ENCODE measurements around the gene BRIP1. TPM values are rescaled to one million over a fixed set of nuclear protein-coding genes. Genes with fewer than 3 reads are reported as not detected.

The BRIP1 gene
- total and polyA plus RNA-seq, 8 donors = 0.31 to 10.8 (median 0.89) TPM; not detected in 1

DNA sequence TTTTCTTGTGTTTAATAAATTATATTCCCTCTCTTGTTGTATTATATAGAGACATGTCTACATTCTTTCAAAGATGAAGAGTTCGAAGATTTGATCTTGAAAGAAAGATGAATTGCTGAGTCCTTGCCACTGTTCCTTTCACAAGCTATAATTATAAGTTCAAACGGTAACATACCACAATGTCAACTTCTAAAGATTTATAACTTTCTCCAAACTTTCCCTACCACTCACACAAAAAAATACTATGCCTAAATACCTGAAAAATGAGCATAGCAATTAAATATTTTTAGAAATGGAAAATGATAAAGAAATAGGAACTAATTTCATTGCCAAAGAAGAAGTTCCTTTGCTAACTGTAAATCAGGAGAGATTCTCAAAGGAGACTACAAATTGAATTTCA lies 50.6 kb downstream of the BRIP1 start:
- intact Hi-C loops (cut with DNase I; ENCODE audit: low total_unique reads) = no loop called here
- no peaks in the 10 kb centered on the region for H3K27me3 ChIP-seq
- no peaks in the 10 kb centered on the region for H3K4me1 ChIP-seq
- H3K27ac ChIP-seq = no peak overlapping the region
- no peak for DNase-seq
- WGBS, 5 donors = 72 to 91% (median 80%) methylated on average over 2 of the region's 2 CpGs
- no peak overlapping the region for H3K4me3 ChIP-seq
- no peaks in the 10 kb centered on the region for H3K36me3 ChIP-seq
- no peaks in the 10 kb centered on the region for H3K9me3 ChIP-seq
- TF ChIP-seq, protein P1, sequence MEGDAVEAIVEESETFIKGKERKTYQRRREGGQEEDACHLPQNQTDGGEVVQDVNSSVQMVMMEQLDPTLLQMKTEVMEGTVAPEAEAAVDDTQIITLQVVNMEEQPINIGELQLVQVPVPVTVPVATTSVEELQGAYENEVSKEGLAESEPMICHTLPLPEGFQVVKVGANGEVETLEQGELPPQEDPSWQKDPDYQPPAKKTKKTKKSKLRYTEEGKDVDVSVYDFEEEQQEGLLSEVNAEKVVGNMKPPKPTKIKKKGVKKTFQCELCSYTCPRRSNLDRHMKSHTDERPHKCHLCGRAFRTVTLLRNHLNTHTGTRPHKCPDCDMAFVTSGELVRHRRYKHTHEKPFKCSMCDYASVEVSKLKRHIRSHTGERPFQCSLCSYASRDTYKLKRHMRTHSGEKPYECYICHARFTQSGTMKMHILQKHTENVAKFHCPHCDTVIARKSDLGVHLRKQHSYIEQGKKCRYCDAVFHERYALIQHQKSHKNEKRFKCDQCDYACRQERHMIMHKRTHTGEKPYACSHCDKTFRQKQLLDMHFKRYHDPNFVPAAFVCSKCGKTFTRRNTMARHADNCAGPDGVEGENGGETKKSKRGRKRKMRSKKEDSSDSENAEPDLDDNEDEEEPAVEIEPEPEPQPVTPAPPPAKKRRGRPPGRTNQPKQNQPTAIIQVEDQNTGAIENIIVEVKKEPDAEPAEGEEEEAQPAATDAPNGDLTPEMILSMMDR (IDR thresholded peaks at IDR 0.05) = no peak
- TF ChIP-seq POLR2AphosphoS5 (IDR thresholded peaks at IDR 0.05) (no peak), EP300 (IDR thresholded peaks at IDR 0.05) (no peak), POLR2A (IDR thresholded peaks at IDR 0.05) (no peak)

DNA sequence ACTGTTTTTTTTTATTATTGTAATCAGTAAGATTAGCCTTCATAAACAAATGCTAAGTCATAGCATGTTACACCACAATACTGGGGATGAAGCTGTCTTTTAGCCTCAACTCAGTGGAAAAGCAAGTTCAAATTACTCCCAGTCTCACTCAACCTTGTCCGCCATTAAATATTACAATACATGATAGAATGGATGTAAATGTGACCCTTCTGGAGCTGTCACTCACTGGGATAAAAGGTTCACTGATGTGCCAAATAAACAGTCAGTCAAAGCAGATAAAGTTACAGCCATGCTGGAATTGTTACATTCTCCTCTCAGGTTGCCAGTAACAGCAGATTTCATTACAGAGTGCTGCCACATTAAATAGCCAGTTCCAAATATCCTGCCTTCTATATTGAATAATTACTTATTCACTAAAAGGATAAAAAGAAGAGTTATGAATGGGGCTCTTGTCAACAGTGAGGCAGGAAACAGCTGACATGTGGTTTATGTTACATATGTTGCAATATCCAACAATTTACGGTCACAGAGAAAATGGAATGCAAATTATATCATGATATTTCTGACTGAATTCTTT lies 53.4 kb downstream of the BRIP1 start:
- no peaks in the 10 kb centered on the region for H3K9me3 ChIP-seq
- H3K27ac ChIP-seq = no peak overlapping the region
- TF ChIP-seq POLR2A (IDR thresholded peaks at IDR 0.05) = no peak
- TF ChIP-seq POLR2AphosphoS5 (IDR thresholded peaks at IDR 0.05) = no peak
- H3K27me3 ChIP-seq = no peaks in the 10 kb centered on the region
- no peak overlapping the region for H3K4me3 ChIP-seq
- no peaks in the 10 kb centered on the region for H3K36me3 ChIP-seq
- WGBS, 5 donors = 60 to 89% (median 78%) methylated on average over 2 of the region's 2 CpGs
- DNase-seq = peak in 1 of 2 donors; percentile 18
- no peaks in the 10 kb centered on the region for H3K4me1 ChIP-seq
- intact Hi-C loops (cut with DNase I; ENCODE audit: low total_unique reads) = no loop called here

DNA sequence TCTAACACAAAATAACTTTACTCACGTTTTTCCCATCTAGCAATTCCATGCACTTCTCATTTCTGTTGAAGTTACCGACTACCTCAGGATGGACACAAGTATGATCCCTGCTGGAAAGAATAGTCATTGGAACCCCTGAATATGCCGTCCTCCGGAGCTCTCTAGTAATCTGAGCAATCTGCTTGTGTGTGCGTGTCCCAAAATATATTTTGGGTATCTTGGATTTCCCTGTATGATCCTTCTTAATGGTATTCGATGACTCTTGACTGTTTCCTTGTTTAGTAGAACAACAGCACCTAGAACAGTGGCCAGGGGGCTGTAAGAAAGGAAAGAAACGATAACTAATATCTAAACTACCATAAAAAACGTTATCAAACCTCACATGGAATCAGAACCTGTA lies 54.9 kb downstream of the BRIP1 start:
- no peak for TF ChIP-seq EP300 (IDR thresholded peaks at IDR 0.05)
- no peak for DNase-seq
- intact Hi-C loops (cut with DNase I; ENCODE audit: low total_unique reads) = no loop called here
- no peak overlapping the region for H3K27ac ChIP-seq
- H3K36me3 ChIP-seq = no peaks in the 10 kb centered on the region
- no peaks in the 10 kb centered on the region for H3K27me3 ChIP-seq
- no peaks in the 10 kb centered on the region for H3K4me1 ChIP-seq
- no peaks in the 10 kb centered on the region for H3K9me3 ChIP-seq
- no peak overlapping the region for H3K4me3 ChIP-seq
- 94 to 98% (median 96%) methylated on average over 8 of the region's 8 CpGs for WGBS, 5 donors

DNA sequence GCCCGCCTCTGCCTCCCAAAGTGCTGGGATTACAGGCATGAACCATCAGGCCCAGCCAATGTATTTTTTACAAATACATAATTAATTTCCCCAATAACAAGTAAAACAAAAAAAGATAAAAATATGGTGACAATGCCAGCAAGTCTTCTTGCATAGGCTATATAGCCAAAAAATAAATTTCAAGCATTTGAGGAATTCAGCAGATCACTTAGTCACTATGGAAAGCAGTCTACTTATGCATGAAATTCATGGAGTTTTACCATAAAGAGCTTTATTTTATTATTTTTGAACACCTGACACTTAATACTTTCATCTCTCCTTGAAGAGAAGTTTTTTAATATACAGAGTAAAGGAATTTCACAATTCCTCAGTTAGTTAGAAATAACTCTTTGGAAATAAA lies 56.4 kb downstream of the BRIP1 start:
- TF ChIP-seq, protein P1 (IDR thresholded peaks at IDR 0.05) = no peak
- no peak for TF ChIP-seq EP300 (IDR thresholded peaks at IDR 0.05)
- no peak for TF ChIP-seq POLR2A (IDR thresholded peaks at IDR 0.05)
- no peak for TF ChIP-seq POLR2AphosphoS5 (IDR thresholded peaks at IDR 0.05)
- no peak overlapping the region for H3K27ac ChIP-seq
- intact Hi-C loops (cut with DNase I; ENCODE audit: low total_unique reads) = no loop called here
- H3K4me1 ChIP-seq = no peaks in the 10 kb centered on the region
- H3K27me3 ChIP-seq = no peaks in the 10 kb centered on the region
- H3K9me3 ChIP-seq = no peaks in the 10 kb centered on the region
- no peak overlapping the region for H3K4me3 ChIP-seq
- no peaks in the 10 kb centered on the region for H3K36me3 ChIP-seq
- DNase-seq = no peak
- WGBS, 5 donors = 95 to 100% (median 98%) methylated on average over 1 of the region's 1 CpG

DNA sequence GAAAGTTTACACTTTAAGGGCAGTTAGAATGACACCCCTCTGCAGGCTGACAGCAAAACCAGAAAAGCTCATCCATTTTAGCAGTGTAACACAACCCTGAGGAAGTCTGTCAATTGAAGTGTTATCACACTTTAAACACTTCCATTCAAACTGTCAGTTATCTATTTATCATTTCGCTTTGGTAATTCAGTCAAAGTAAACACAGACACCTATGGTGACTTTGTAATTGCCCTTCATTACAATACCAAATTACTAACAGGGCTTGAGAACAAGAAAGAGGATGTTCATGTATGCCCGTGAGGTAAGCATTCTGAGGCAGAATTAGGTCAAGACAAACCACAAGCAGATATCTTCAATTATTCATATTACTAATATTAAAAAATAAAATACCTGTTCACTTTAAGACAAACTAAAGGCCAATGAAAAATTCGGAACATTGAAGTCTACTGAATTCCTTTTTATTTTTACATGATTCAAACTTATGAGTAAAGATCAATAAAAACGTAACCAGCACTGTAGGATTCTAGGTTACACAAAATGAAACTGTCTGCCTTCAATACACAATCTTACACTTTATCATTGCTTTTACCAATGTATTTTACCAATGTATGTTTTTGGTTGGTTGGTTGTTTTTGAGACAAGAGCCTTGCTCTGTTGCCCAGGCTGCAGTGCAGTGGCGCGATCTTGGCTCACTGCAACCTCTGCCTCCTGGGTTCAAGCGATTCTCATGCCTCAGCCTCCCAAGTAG lies 57.1 kb downstream of the BRIP1 start:
- H3K36me3 ChIP-seq = no peaks in the 10 kb centered on the region
- 79 to 92% (median 88%) methylated on average over 7 of the region's 7 CpGs for WGBS, 5 donors
- H3K27ac ChIP-seq = no peak overlapping the region
- H3K27me3 ChIP-seq = no peaks in the 10 kb centered on the region
- DNase-seq = no peak
- H3K4me1 ChIP-seq = no peaks in the 10 kb centered on the region
- no peak for TF ChIP-seq POLR2A (IDR thresholded peaks at IDR 0.05)
- TF ChIP-seq, protein P1 (IDR thresholded peaks at IDR 0.05) = no peak
- no peak for TF ChIP-seq POLR2AphosphoS5 (IDR thresholded peaks at IDR 0.05)
- no peak for TF ChIP-seq EP300 (IDR thresholded peaks at IDR 0.05)
- H3K4me3 ChIP-seq = no peak overlapping the region
- intact Hi-C loops (cut with DNase I; ENCODE audit: low total_unique reads) = no loop called here
- H3K9me3 ChIP-seq = no peaks in the 10 kb centered on the region

All from stomach (tissue), 9 donors.